NCI-H146 treated with DMSO at 0.1 percent for 48 hours (cell line): Measurements from ENCODE around the gene TRIM38.
A peak's percentile ranks its signal among the peaks of the same experiment; 100 is the strongest.
"Not testable (repeated sequence)": the region's sequence is repeated elsewhere in the genome, so short reads cannot be mapped to it uniquely, and the experiment has no call there.

Experiments used
- DNase-seq: peaks from one replicate; lab custom pipeline; 2025; ENCODE audit not compliant: unreplicated experiment; lab: John Stamatoyannopoulos, UW

The TRIM38 gene

DNA sequence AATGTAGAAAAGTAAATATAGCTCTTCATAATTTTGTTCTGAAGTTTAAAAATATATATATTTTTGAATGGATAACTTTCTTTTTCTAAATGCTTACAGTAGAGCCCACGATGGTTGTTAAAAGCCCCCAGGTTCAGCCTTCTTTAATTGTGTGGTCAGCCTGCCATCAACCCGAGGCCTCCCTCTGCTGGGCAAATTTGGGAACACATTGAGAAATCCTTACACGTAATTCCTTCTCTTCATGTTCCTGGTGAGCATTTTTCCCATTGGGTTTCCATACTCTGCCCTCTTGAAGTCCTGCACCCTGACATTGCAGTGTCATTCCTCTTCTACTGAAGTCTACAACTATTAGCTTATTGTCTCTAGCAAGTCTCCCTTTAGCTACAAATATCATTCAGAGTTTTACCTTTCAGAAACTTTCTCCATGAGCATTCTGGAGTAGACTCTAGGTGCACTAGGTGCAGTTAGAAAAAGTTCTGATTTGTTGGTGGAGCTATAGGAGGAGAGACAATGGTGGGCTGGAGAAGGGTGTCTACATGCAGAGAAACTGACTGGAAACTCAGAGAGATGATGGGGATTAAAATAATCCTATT, 40.6 kb downstream of the TRIM38 start:
- peak; percentile 42 for DNase-seq

DNA sequence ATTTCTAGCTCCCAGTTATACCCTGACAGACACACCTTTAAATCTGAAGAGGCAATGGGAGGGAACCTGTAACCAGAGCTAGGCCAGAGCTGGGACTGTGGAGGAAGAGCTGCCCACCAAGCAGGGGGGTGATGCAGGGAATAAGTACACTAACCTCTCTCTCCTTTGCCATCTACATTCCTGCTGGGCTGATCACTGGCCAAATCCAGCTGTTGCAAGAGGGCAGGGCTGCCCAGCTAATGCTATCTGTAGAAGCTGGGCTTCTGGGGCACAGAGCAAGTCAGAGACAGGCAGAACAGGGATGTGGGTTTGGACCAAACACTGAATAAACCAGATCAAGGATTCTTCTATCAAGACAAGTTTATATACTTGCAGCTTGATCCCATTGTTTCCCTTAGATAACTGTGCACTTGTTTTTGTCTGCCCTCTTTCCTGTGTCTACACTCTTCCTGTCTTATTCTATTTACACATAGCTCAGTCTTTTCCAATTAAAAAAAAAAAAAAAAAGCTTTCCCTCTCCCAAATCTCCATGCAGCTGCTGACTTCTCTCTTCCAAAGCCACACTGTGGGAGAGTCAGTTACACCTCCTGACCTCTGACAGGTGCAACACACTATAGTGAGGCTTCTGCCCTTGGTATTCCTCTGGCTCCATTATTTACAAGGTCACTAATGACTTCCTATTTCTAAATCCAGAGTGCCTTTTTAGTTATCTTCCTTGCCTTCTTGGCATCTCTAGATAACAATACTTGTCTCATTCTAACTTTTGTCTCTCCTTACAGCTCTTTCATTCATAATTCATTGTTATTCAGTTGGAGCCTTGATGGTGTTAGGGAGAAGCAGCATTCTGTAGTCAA, 43.7 kb downstream of the TRIM38 start:
- DNase-seq: peak; percentile 86

DNA sequence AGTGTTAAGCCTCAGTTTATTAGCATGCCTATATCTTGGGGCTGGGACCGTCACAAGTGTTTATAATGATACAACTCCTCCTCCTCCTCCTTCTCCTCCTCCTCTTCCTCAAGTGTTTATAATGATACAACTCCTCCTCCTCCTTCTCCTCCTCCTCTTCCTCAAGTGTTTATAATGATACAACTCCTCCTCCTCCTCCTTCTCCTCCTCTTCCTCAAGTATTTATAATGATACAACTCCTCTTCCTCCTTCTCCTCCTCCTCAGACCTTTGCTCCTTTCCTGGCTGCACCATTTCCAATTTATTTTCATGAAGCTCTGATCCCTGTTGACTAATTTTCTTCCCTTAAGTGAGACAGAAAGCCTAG, 44.3 kb downstream of the TRIM38 start:
- not testable (repeated sequence) for DNase-seq

DNA sequence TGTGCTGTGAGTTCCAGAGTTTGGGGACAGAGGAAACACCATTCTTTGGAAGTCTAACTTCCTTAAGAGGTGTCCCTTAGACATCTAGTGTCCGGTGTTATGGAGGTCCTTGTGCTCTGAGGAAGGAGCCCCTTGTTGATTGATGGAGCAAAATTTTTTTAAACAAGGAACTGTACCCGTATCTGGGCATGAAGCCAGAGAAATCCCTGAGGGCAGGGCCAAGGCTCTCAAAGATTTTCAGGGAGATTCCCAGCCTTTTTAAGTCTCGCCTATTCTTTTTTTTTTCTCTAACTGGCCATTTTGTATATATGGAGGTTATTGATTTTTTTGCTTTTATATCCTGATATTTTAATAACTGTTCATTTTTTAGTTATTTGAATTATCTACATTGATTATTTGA, 45.9 kb downstream of the TRIM38 start:
- no peak for DNase-seq

DNA sequence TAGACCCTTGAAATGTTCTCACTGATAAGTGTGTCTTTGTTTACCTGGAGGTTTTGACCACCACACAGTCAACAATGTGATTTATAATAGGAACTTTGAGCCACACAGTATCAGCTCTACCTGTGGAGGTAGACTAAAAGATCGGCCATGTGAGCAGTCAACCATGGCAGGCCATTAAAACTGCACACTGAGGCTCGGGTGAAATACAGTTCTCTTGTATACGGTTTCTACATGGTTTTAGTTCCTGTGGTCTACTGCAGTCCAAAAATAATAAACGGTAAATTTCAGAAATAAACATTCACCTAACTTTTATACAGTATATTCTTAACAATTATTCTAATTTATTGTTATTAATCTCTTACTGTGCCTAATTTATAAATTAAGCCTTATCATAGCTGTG, 47.2 kb downstream of the TRIM38 start:
- no peak for DNase-seq

DNA sequence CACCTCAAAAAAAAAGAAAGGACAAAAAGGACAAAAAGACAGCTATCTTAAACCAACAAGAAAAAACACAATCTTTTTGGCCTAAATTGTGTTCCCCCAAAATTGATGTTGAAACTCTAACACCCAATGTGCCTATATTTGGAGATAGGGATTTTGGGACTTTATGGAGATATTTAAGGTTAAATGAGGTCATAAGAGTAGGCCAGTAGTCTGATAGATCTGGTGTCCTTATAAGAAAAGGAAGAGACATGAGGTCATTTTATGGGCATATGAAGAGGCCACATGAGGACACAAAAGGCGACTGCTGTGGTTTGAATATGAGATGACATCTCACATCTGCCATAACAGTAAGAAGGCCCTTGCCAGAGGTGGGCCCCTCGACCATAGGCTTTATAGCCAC, 49.5 kb downstream of the TRIM38 start:
- DNase-seq: no peak

DNA sequence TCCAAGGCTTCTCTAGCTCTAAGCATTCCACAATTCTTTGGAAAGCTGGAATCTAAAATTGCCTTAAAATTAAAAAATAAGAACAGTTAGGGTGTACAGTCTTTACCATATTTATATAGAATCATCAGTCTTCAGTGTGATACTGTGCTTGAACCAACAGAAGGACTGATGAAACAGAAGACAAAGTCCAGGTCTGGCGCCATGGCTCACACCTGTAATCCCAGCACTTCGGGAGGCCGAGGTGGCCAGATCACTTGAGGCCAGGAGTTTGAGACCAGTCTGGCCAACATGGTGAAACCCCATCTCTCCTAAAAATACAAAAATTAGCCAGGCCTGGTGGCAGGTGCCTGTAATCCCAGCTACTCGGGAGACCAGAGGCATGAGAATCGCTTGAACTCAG, 51.8 kb downstream of the TRIM38 start:
- not testable (repeated sequence) for DNase-seq

DNA sequence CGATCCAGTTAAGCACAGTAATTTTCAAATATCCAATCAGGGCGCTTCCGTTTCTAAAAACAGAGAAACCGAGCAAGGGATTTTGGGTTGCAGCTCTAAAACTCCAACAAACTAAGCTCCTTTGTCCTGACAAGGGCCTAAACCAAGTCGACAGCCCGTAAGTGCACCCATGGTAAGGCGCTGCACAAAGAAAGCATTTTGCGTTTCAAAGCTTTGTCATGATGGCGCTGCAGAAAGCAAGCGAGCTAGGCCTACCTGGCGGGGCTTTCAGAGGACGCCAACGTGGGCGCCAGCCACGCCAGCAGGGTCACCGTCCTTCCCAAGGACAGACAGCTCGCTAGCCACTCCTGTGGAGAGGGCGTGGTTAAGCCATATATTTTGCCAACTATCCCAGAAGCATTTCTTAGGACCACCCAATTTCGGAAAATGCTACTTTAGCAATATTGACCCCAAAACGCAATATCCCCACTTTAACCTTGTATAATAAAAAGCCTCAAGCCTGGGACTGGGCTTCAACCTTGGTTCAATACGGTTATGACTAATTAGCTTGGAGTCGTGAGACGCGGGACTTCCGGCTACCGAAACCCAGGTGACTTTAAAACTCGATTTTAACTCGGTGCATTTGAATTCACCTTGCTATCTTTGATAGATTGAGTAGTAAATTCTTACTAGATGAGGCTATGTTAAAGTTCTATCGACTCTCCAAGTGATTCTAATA, 53.8 kb downstream of the TRIM38 start:
- no peak for DNase-seq

DNA sequence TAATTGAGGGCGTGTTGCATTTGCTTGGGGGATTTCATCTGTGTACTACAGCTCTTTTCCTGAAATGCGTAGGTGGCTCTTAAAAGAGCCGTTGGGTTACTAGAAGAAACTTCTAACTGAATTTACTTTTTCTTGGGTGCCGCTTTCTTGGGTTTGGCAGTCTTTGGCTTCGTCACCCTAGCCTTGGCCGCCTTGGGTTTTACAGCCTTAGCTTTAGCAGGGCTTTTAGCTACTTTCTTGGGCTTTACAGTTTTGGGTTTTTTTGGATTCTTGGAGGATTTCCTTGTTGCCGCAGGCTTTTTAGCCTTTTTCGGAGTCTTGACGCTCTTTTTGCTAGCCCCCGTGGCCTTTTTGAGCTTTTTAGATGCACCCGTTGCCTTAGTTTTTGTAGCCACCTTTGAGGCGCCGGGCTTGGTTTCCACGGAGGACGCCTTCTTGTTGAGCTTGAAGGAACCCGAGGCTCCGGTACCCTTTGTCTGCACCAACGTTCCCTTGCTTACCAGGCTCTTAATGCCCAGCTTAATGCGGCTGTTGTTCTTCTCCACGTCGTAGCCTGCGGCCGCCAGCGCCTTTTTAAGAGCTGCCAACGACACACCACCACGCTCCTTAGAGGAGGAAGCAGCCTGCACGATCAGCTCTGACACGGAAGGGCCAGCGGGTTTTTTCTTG, 54.5 kb downstream of the TRIM38 start:
- DNase-seq: no peak

DNA sequence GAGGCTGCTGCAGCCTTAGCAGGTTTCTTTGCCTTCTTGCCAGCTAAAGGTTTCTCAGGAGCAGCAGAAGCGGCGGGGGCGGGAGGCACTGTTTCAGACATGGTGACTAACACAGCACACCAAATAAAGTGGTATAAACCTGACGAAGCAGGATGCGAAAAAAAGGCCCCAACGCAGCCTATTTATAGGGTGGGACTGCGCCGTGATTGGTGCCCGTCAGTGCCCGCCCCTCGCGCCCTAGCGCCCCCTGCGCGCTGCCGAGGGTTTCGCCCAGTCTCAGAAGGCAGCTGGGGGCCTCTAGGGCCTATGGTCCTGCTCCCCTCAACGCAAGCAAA, 55.0 kb downstream of the TRIM38 start:
- no peak for DNase-seq

DNA sequence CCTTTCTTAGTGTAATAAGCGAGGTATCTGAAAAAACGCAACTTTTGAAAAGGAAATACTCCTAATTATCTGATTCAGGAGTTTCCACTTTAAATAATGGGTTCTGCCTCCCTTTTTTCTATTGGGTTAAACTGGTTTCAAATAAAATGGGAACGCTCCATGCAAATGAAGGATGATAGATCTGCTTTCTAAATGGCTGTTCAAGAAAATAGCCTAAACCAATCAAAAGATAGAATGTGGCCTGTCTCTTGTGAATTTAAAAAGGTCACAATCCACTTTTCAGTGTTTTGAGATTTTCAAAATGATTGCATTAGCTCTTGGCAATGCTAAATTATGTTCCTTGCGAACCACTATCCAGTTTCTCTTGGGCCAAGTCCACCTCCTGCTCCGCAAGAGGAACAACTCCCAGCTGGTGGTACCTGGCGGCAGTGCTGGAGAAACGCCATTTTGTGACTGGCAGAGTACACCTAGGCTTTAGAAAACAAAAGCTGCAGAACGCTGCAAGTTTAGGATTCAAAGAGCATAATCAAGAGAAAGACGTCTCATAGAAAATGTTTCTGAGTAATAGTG, 56.7 kb downstream of the TRIM38 start:
- peak; percentile 51 for DNase-seq

DNA sequence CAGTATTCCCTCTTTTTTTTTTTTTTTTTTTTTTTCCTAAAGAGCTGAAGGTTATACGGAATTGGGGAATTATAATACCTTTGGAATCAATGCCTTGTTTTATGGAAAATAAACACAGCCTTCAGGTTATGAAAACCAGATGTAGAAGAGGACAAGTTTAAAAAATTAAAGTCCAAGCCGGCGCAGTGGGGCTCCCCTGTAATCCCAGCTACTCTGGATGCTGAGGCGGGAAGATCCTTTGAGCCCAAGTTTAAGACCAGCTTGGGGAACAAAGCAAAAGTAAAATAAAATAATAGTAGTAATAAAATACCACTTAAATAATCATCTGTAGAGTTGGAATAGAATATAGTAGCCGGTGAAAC, 57.3 kb downstream of the TRIM38 start:
- DNase-seq: no peak

DNA sequence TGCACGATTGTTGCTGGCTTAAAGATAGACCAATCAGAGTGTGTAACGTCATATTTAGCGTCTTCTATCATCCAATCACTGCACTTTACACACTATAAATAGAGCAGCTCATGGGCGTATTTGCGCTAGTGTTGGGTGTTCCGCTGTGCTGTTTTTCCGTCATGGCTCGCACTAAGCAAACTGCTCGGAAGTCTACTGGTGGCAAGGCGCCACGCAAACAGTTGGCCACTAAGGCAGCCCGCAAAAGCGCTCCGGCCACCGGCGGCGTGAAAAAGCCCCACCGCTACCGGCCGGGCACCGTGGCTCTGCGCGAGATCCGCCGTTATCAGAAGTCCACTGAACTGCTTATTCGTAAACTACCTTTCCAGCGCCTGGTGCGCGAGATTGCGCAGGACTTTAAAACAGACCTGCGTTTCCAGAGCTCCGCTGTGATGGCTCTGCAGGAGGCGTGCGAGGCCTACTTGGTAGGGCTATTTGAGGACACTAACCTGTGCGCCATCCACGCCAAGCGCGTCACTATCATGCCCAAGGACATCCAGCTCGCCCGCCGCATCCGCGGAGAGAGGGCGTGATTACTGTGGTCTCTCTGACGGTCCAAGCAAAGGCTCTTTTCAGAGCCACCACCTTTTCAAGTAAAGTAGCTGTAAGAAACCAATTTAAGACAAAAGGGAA, 57.9 kb downstream of the TRIM38 start:
- peak; percentile 93 for DNase-seq

DNA sequence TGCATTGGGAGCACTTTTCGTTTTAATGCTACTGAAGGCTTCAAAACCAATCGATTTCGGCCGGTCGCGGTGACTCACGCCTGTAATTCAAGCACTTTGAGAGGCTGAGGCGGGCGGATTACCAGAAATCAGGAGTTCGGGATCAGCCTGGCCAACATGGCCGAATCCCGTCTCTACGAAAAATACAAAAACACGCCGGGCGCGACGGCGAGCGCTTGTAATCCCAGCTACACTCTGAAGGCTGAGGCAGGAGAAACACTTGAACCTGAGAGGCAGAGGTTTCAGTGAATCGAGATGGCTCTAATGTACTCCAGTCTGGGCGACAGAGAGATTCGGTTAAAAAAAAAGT, 58.4 kb downstream of the TRIM38 start:
- no peak for DNase-seq

DNA sequence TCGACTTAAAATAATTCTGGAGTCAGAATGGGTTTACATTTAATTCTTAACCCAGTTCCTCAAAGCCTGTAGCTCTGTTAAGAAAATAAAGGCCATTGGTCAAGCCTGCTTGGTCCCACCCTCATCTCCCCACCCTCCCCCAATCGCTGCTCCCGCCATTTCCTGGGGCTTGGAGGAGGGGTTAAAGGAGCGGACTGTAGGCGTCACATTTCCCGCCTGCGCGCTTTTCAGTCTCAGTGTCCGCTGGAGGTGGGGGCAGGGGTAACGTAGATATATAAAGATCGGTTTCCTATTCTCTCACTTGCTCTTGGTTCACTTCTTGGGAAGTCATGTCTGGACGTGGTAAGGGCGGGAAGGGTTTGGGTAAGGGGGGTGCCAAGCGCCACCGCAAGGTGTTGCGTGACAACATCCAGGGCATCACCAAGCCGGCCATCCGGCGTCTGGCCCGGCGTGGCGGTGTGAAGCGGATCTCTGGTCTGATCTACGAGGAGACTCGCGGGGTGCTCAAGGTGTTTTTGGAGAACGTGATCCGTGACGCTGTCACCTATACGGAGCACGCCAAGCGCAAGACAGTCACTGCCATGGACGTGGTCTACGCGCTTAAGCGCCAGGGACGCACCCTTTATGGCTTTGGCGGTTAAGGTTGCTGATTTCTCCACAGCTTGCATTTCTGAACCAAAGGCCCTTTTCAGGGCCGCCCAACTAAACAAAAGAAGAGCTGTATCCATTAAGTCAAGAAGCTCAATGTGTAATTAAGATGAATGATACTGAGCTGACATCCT, 58.9 kb downstream of the TRIM38 start:
- DNase-seq: peak; percentile 95

DNA sequence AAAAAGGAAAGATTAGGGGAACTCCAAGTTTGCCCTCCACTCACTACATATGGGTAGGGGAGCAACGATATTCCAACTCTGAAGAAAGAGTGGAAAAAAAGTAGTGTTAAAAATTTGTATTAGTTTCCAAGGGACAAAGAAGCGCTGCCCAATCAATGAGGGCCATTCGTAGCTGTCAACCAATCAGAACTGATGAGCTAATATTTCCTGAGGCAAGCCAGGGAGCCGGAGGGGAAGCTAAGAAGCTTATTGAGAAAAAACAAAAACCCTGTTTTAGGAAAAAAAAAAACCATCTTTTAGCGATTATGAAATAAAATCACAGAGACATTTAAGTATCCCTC, 59.5 kb downstream of the TRIM38 start:
- peak; percentile 84 for DNase-seq

DNA sequence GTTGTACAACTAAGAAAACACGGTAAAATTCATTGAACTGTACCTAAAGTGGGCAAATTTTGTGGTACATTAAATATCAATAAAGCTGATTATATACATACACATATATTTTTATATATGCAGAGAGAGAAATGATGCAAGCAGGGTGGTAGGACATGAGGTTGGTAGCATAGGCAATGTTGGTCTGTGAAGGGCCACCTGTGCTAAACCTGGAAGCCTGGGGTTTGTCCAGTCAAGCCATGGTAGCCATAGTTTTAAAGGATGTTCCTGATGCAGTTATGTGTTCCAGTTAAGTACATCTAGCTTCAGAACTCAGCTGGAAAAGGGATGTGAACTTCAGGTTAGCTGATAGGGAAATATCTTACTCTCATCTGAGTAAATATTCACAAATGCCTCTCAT, 60.1 kb downstream of the TRIM38 start:
- DNase-seq: no peak

DNA sequence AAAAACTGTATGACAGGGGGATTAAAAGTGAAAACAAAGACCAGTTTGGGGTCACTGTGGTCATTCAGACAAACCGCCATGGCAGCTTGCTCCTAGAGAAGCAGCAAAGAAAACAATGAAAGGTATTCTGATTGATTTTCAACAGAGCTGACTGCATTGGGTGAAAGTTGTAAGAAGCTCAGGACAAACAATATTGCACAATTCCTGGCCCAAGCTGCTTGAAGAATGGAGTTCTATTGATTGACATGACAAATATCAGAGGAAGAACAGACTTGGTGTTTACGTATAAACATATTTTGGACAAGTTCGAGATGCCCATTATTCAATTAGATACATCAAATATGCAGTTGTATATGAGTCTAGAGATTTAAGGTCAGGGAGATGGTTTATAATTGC, 62.0 kb downstream of the TRIM38 start:
- no peak for DNase-seq

DNA sequence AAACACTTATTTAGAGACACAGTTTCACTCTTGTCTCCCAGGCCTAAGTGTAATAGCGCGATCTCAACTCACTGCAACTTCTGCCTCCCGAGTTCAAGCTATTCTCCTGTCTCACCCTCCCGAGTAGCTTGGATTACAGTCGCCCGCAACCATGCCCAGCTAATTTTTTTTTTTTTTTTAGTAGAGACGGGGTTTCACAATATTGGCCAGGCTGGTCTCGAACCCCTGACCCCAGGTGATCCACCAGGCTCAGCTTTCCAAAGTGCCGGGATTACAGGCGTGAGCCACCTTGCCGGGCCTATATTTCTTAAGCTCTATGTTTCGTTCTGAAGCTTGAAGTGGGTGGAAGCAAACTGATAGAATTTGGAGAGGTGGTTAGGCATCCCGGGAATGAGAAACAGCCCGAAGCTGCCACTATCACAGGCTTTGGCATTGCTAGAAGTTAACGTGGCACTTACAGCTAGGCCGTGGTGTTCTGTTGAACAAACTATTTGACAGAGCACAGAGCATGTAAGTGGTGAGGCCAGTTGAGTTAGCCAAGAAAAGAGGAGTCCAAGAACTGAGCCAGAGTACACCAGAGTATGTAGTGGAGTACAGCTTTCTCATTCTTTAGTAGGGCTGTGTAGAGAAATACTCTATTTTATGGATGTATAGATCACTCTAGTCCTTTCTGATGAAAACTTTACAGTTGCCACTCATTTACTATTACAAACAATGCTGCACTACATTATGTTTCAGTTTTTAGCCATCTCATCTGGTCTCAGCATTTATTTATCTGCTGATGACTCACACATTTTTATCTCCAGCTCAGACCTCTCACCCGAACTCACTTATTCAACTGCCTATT, 62.7 kb downstream of the TRIM38 start:
- no peak for DNase-seq
